Naive B cell (primary cell): ENCODE measurements around the gene SHISA6. TPM values are rescaled to one million over a fixed set of nuclear protein-coding genes. Genes with fewer than 3 reads are reported as not detected.
A peak's percentile ranks its signal among the peaks of the same experiment; 100 is the strongest.

Experiments
- ATAC-seq, 2 donors: fragments of 150-1000 bp; cut with Tn5 transposase; 2 replicates each; pipeline ENCODE4 v1.10.0; 2021; ENCODE audit warnings: low read depth in 2 of 2, mild to moderate bottlenecking in 2 of 2, moderate library complexity in 2 of 2
- DNase-seq: peaks from one replicate; pipeline ENCODE4 v3.0.0; 2022
- H3K27ac Mint-ChIP-seq, 6 donors: one replicate each; pipeline ENCODE4 v1.8.0; 2020 to 2022; ENCODE audit warnings: mild to moderate bottlenecking in 6 of 6, mixed read lengths in 6 of 6, moderate library complexity in 5 of 6, inconsistent platforms in 2 of 6
- H3K27me3 Mint-ChIP-seq, 3 donors: one replicate each; pipeline ENCODE4 v1.8.0; 2021 to 2022; ENCODE audit warnings: mixed read lengths in 3 of 3, mild to moderate bottlenecking in 1 of 3
- H3K36me3 Mint-ChIP-seq, 2 donors: one replicate each; pipeline ENCODE4 v1.8.0; 2020 to 2022; ENCODE audit warnings: mixed read lengths in 2 of 2, inconsistent platforms in 1 of 2, mild to moderate bottlenecking in 1 of 2
- H3K4me1 Mint-ChIP-seq, 3 donors: one replicate each; pipeline ENCODE4 v1.8.0; 2020 to 2022; ENCODE audit warnings: mixed read lengths in 3 of 3, inconsistent platforms in 1 of 3, mild to moderate bottlenecking in 1 of 3, moderate library complexity in 1 of 3
- H3K4me3 Mint-ChIP-seq, 8 donors: one replicate each; pipeline ENCODE4 v1.8.0; 2020 to 2022; ENCODE audit warnings: mild to moderate bottlenecking in 8 of 8, mixed read lengths in 8 of 8, moderate library complexity in 8 of 8, inconsistent platforms in 2 of 8
- H3K9me3 Mint-ChIP-seq, 7 donors: one replicate each; pipeline ENCODE4 v1.8.0; 2020 to 2022; ENCODE audit warnings: mixed read lengths in 7 of 7, mild to moderate bottlenecking in 5 of 7, inconsistent platforms in 2 of 7, moderate library complexity in 1 of 7
- polyA plus RNA-seq, 6 donors: library from polyadenylated mRNA; unstranded; fragments of 300-500 nt; fragmentation: Illumina TruSeq; gene quantifications; one replicate each; pipeline ENCODE4 v1.2.3, GENCODE V29; 2021; ENCODE audit warnings: low read depth in 6 of 6

SHISA6 gene
- polyA plus RNA-seq, 6 donors from 2014 or later, result not detected

GRCh38 chr17:11324846-11325420 lies 83.9 kb downstream of the SHISA6 start:
- Mint-ChIP-seq H3K36me3 (no peaks in the 10 kb centered on the region), H3K4me1 (no peaks in the 10 kb centered on the region), H3K9me3 (peaks cover 0 to 11% (median 2%) of the 10 kb centered on the region in 7 donors), H3K4me3 (no peak overlapping the region), H3K27me3 (no peaks in the 10 kb centered on the region), H3K27ac (no peak overlapping the region)
- no peak for ATAC-seq
- no peak for DNase-seq

GRCh38 chr17:11326492-11326891 lies 85.5 kb downstream of the SHISA6 start:
- no peak overlapping the region for H3K27ac Mint-ChIP-seq
- no peaks in the 10 kb centered on the region for H3K4me1 Mint-ChIP-seq
- no peak overlapping the region for H3K4me3 Mint-ChIP-seq
- no peaks in the 10 kb centered on the region for H3K36me3 Mint-ChIP-seq
- no peaks in the 10 kb centered on the region for H3K27me3 Mint-ChIP-seq
- peaks cover 0 to 11% (median 1%) of the 10 kb centered on the region in 7 donors for H3K9me3 Mint-ChIP-seq
- no peak for DNase-seq
- ATAC-seq, result no peak

- H3K27me3 Mint-ChIP-seq, result no peaks in the 10 kb centered on the region
- H3K27ac Mint-ChIP-seq, result no peak overlapping the region
- H3K9me3 Mint-ChIP-seq, result peaks cover 0 to 6% (median 0%) of the 10 kb centered on the region in 7 donors
- H3K4me3 Mint-ChIP-seq, result no peak overlapping the region
- no peak for DNase-seq
- H3K36me3 Mint-ChIP-seq, result no peaks in the 10 kb centered on the region
- H3K4me1 Mint-ChIP-seq, result no peaks in the 10 kb centered on the region
- ATAC-seq, result no peak
Measured at GRCh38 chr17:11328770-11329169, 87.8 kb downstream of the SHISA6 start.

GRCh38 chr17:11330006-11330405 lies 89.0 kb downstream of the SHISA6 start:
- ATAC-seq (no peak), DNase-seq (no peak)
- Mint-ChIP-seq H3K9me3 (peaks cover 0 to 5% (median 0%) of the 10 kb centered on the region in 7 donors), H3K4me1 (no peaks in the 10 kb centered on the region), H3K27me3 (no peaks in the 10 kb centered on the region), H3K27ac (no peak overlapping the region), H3K36me3 (no peaks in the 10 kb centered on the region), H3K4me3 (no peak overlapping the region)

- Mint-ChIP-seq H3K36me3 (no peaks in the 10 kb centered on the region), H3K27ac (no peak overlapping the region), H3K4me1 (no peaks in the 10 kb centered on the region), H3K27me3 (no peaks in the 10 kb centered on the region), H3K4me3 (no peak overlapping the region), H3K9me3 (peaks cover 0 to 2% (median 0%) of the 10 kb centered on the region in 7 donors)
- no peak for DNase-seq
- no peak for ATAC-seq
Measured at GRCh38 chr17:11330826-11331225, 89.8 kb downstream of the SHISA6 start.

- Mint-ChIP-seq H3K27ac (peak overlapping the region in 1 of 6 donors; percentile 79), H3K36me3 (no peaks in the 10 kb centered on the region), H3K4me1 (no peaks in the 10 kb centered on the region), H3K9me3 (peaks cover 0 to 2% (median 0%) of the 10 kb centered on the region in 7 donors), H3K4me3 (no peak overlapping the region), H3K27me3 (no peaks in the 10 kb centered on the region)
- DNase-seq, result no peak
- ATAC-seq, result no peak
Measured at GRCh38 chr17:11331547-11332513, 90.8 kb downstream of the SHISA6 start.

- ATAC-seq (no peak), DNase-seq (no peak)
- H3K36me3 Mint-ChIP-seq, result no peaks in the 10 kb centered on the region
- H3K9me3 Mint-ChIP-seq, result peaks cover 0 to 2% (median 0%) of the 10 kb centered on the region in 7 donors
- no peaks in the 10 kb centered on the region for H3K27me3 Mint-ChIP-seq
- no peak overlapping the region for H3K4me3 Mint-ChIP-seq
- no peaks in the 10 kb centered on the region for H3K4me1 Mint-ChIP-seq
- H3K27ac Mint-ChIP-seq, result no peak overlapping the region
Measured at GRCh38 chr17:11332706-11333105, 91.7 kb downstream of the SHISA6 start.

GRCh38 chr17:11334493-11334892 lies 93.5 kb downstream of the SHISA6 start:
- Mint-ChIP-seq H3K4me3 (no peak overlapping the region), H3K9me3 (peaks cover 0 to 2% (median 0%) of the 10 kb centered on the region in 7 donors), H3K27me3 (no peaks in the 10 kb centered on the region), H3K36me3 (no peaks in the 10 kb centered on the region), H3K27ac (no peak overlapping the region), H3K4me1 (no peaks in the 10 kb centered on the region)
- DNase-seq, result no peak
- ATAC-seq, result no peak

- no peak overlapping the region for H3K4me3 Mint-ChIP-seq
- no peak overlapping the region for H3K27ac Mint-ChIP-seq
- H3K36me3 Mint-ChIP-seq, result no peaks in the 10 kb centered on the region
- peaks cover 0 to 2% (median 0%) of the 10 kb centered on the region in 7 donors for H3K9me3 Mint-ChIP-seq
- ATAC-seq, result no peak
- no peak for DNase-seq
- no peaks in the 10 kb centered on the region for H3K27me3 Mint-ChIP-seq
- no peaks in the 10 kb centered on the region for H3K4me1 Mint-ChIP-seq
Measured at GRCh38 chr17:11336290-11336689, 95.3 kb downstream of the SHISA6 start.

- Mint-ChIP-seq H3K4me3 (peak overlapping the region in 1 of 8 donors; percentile 42), H3K36me3 (no peaks in the 10 kb centered on the region), H3K27me3 (no peaks in the 10 kb centered on the region), H3K27ac (no peak overlapping the region), H3K4me1 (no peaks in the 10 kb centered on the region), H3K9me3 (peaks cover 0 to 6% (median 0%) of the 10 kb centered on the region in 7 donors)
- DNase-seq, result no peak
- ATAC-seq, result no peak
Measured at GRCh38 chr17:11340803-11341202, 99.8 kb downstream of the SHISA6 start.

- no peak for ATAC-seq
- no peaks in the 10 kb centered on the region for H3K4me1 Mint-ChIP-seq
- H3K27ac Mint-ChIP-seq, result no peak overlapping the region
- H3K27me3 Mint-ChIP-seq, result no peaks in the 10 kb centered on the region
- H3K4me3 Mint-ChIP-seq, result no peak overlapping the region
- no peak for DNase-seq
- H3K9me3 Mint-ChIP-seq, result peaks cover 0 to 6% (median 3%) of the 10 kb centered on the region in 7 donors
- H3K36me3 Mint-ChIP-seq, result no peaks in the 10 kb centered on the region
Measured at GRCh38 chr17:11342138-11342537, 101.1 kb downstream of the SHISA6 start.

- ATAC-seq, result no peak
- Mint-ChIP-seq H3K27ac (no peak overlapping the region), H3K4me3 (no peak overlapping the region), H3K36me3 (no peaks in the 10 kb centered on the region), H3K27me3 (peaks cover 0 to 4% (median 0%) of the 10 kb centered on the region in 3 donors), H3K4me1 (no peaks in the 10 kb centered on the region), H3K9me3 (peaks cover 3 to 15% (median 9%) of the 10 kb centered on the region in 7 donors)
- DNase-seq, result no peak
Measured at GRCh38 chr17:11349106-11349505, 108.1 kb downstream of the SHISA6 start.

GRCh38 chr17:11351479-11351878 lies 110.5 kb downstream of the SHISA6 start:
- Mint-ChIP-seq H3K27me3 (peaks cover 0 to 4% (median 0%) of the 10 kb centered on the region in 3 donors), H3K4me3 (no peak overlapping the region), H3K9me3 (peaks cover 3 to 19% (median 12%) of the 10 kb centered on the region in 7 donors), H3K4me1 (no peaks in the 10 kb centered on the region), H3K36me3 (no peaks in the 10 kb centered on the region), H3K27ac (no peak overlapping the region)
- no peak for DNase-seq
- no peak for ATAC-seq

GRCh38 chr17:11353601-11354000 lies 112.6 kb downstream of the SHISA6 start:
- Mint-ChIP-seq H3K36me3 (no peaks in the 10 kb centered on the region), H3K27ac (no peak overlapping the region), H3K27me3 (peaks cover 0 to 4% (median 0%) of the 10 kb centered on the region in 3 donors), H3K9me3 (peaks cover 3 to 16% (median 9%) of the 10 kb centered on the region in 7 donors), H3K4me1 (no peaks in the 10 kb centered on the region), H3K4me3 (no peak overlapping the region)
- no peak for DNase-seq
- ATAC-seq, result no peak
